Activated CD8-positive, alpha-beta T cell treated with anti-CD3 and anti-CD28 coated beads for 36 hours (primary cell): ENCODE data around the gene PTGS1. TPM values are rescaled to one million over a fixed set of nuclear protein-coding genes. Genes with fewer than 3 reads are reported as not detected.

Source experiments
- ATAC-seq: fragments of 200-7000 bp; cut with Tn5 transposase; one replicate; pipeline ENCODE4 v1.10.0; 2021; ENCODE audit warnings: mild to moderate bottlenecking, moderate library complexity
- CTCF ChIA-PET: fragments of 350-600 bp; sonication (Branson Sonifier 250); formaldehyde crosslinking; loops from one replicate; lab custom pipeline; 2021; ENCODE audit warnings: antibody characterized with exemption; lab: Charles Lee
- POLR2A ChIA-PET: fragments of 350-600 bp; sonication (Branson Sonifier 250); formaldehyde crosslinking; loops from one replicate; lab custom pipeline; 2021; ENCODE audit warnings: antibody characterized with exemption; lab: Charles Lee
- DNase-seq: peaks from one replicate; pipeline ENCODE4 v3.0.0-alpha.2; 2020
- H3K27ac Mint-ChIP-seq: one replicate; pipeline ENCODE4 v1.8.0; 2021; ENCODE audit warnings: mild to moderate bottlenecking, mixed read lengths
- H3K27me3 Mint-ChIP-seq: one replicate; pipeline ENCODE4 v1.8.0; 2021; ENCODE audit warnings: mixed read lengths
- H3K36me3 Mint-ChIP-seq: one replicate; pipeline ENCODE4 v1.8.0; 2021; ENCODE audit warnings: low read depth, mixed read lengths
- H3K4me1 Mint-ChIP-seq: one replicate; pipeline ENCODE4 v1.8.0; 2021; ENCODE audit warnings: low read depth, mixed read lengths
- H3K4me3 Mint-ChIP-seq: one replicate; pipeline ENCODE4 v1.8.0; 2021; ENCODE audit warnings: mild to moderate bottlenecking, moderate library complexity, mixed read lengths
- H3K9me3 Mint-ChIP-seq: one replicate; pipeline ENCODE4 v1.8.0; 2021; ENCODE audit warnings: mixed read lengths
- intact Hi-C: fragments of 100-400 bp; cut with micrococcal nuclease; formaldehyde crosslinking; loops from one replicate; pipeline ENCODE4 v1.10.0; 2022
- total RNA-seq, 2 experiments: library from RNA; stranded (reverse); gene quantifications; one replicate each; pipeline ENCODE4 v1.2.3, GENCODE V29; 2021
- TF ChIP-seq, protein P1 (sequence below): fragments of 200-600 bp; IDR thresholded peaks from one replicate; pipeline ENCODE4 v1.8.0; 2022; ENCODE audit warnings: antibody characterized with exemption, mild to moderate bottlenecking

PTGS1 gene
- total RNA-seq, 2 experiments from 2014 or later = 0.23 TPM; not detected in 1

GRCh38 chr9:122348288-122348777, 22.5 kb upstream of the PTGS1 start:
- no peak overlapping the region for H3K4me3 Mint-ChIP-seq
- ATAC-seq = no peak
- no peak overlapping the region for H3K27ac Mint-ChIP-seq
- H3K4me1 Mint-ChIP-seq = peaks cover 15% of the 10 kb centered on the region
- peaks cover 16% of the 10 kb centered on the region for H3K27me3 Mint-ChIP-seq
- intact Hi-C loops = loop anchor here (10.0 kb wide), 1 partner anchor 84 kb away; the partner anchor contains the start of genes MRRF and RBM18
- peaks cover 3% of the 10 kb centered on the region for H3K9me3 Mint-ChIP-seq
- ChIA-PET CTCF (interaction anchor here (1.9 to 17.1 kb wide), 3 partner anchors 224 to 254 kb away, joined by 9 to 315 read pairs (median 18); no protein-coding TSS in a partner anchor), POLR2A (interaction anchor here (0.6 kb wide), 1 partner anchor 613 kb away, joined by 4 read pairs; no protein-coding TSS in a partner anchor)
- DNase-seq = no peak
- no peaks in the 10 kb centered on the region for H3K36me3 Mint-ChIP-seq
- TF ChIP-seq, protein P1, sequence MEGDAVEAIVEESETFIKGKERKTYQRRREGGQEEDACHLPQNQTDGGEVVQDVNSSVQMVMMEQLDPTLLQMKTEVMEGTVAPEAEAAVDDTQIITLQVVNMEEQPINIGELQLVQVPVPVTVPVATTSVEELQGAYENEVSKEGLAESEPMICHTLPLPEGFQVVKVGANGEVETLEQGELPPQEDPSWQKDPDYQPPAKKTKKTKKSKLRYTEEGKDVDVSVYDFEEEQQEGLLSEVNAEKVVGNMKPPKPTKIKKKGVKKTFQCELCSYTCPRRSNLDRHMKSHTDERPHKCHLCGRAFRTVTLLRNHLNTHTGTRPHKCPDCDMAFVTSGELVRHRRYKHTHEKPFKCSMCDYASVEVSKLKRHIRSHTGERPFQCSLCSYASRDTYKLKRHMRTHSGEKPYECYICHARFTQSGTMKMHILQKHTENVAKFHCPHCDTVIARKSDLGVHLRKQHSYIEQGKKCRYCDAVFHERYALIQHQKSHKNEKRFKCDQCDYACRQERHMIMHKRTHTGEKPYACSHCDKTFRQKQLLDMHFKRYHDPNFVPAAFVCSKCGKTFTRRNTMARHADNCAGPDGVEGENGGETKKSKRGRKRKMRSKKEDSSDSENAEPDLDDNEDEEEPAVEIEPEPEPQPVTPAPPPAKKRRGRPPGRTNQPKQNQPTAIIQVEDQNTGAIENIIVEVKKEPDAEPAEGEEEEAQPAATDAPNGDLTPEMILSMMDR = no peak

- TF ChIP-seq, protein P1 = no peak
- ATAC-seq = no peak
- peaks cover 6% of the 10 kb centered on the region for H3K9me3 Mint-ChIP-seq
- H3K27me3 Mint-ChIP-seq = peaks cover 16% of the 10 kb centered on the region
- no peaks in the 10 kb centered on the region for H3K36me3 Mint-ChIP-seq
- no peak for DNase-seq
- peaks cover 15% of the 10 kb centered on the region for H3K4me1 Mint-ChIP-seq
- no peak overlapping the region for H3K27ac Mint-ChIP-seq
- ChIA-PET POLR2A (interaction anchor here (0.6 kb wide), 1 partner anchor 612 kb away, joined by 4 read pairs; no protein-coding TSS in a partner anchor), CTCF (interaction anchor here (1.9 to 17.1 kb wide), 4 partner anchors 224 to 254 kb away, joined by 9 to 315 read pairs (median 44); no protein-coding TSS in a partner anchor)
- H3K4me3 Mint-ChIP-seq = no peak overlapping the region
- intact Hi-C loops = loop anchor here (10.0 kb wide), 1 partner anchor 84 kb away; the partner anchor contains the start of genes MRRF and RBM18
These were observed 22.0 kb upstream of the PTGS1 start for GRCh38 chr9:122348791-122349190.

GRCh38 chr9:122349201-122349600, 21.6 kb upstream of the PTGS1 start:
- CTCF ChIA-PET = interaction anchor here (1.0 to 17.1 kb wide), 7 partner anchors 9 to 391 kb away, joined by 3 to 315 read pairs (median 9); no protein-coding TSS in a partner anchor
- Mint-ChIP-seq H3K4me1 (peaks cover 15% of the 10 kb centered on the region), H3K27me3 (peaks cover 16% of the 10 kb centered on the region), H3K9me3 (peaks cover 6% of the 10 kb centered on the region), H3K4me3 (no peak overlapping the region), H3K36me3 (no peaks in the 10 kb centered on the region), H3K27ac (no peak overlapping the region)
- POLR2A ChIA-PET = no interaction called here
- TF ChIP-seq, protein P1 = no peak
- intact Hi-C loops = loop anchor here (10.0 kb wide), 1 partner anchor 84 kb away; the partner anchor contains the start of genes MRRF and RBM18
- DNase-seq = no peak
- ATAC-seq = no peak

- TF ChIP-seq, protein P1 = peak; percentile 92
- Mint-ChIP-seq H3K27me3 (peaks cover 13% of the 10 kb centered on the region), H3K4me1 (peaks cover 15% of the 10 kb centered on the region), H3K27ac (no peak overlapping the region), H3K4me3 (no peak overlapping the region), H3K9me3 (peaks cover 6% of the 10 kb centered on the region), H3K36me3 (no peaks in the 10 kb centered on the region)
- CTCF ChIA-PET = interaction anchor here (0.5 to 17.1 kb wide), 40 partner anchors 11 to 733 kb away, joined by 3 to 315 read pairs (median 4); partner anchors contain the start of genes MRRF, PDCL, PTGS1 and RBM18
- DNase-seq (peak; percentile 82), ATAC-seq (peak; percentile 89)
- intact Hi-C loops = loop anchor here (1.0 to 2.0 kb wide), 2 partner anchors 225 to 252 kb away; no protein-coding TSS in a partner anchor
- POLR2A ChIA-PET = no interaction called here
These were observed 20.1 kb upstream of the PTGS1 start for GRCh38 chr9:122350577-122351355.
